NOMO-1 treated with DMSO at 0.1 percent for 48 hours (cell line): Measurements from ENCODE around the gene AURKA.
A peak's percentile ranks its signal among the peaks of the same experiment; 100 is the strongest.
"Not testable (repeated sequence)": the region's sequence is repeated elsewhere in the genome, so short reads cannot be mapped to it uniquely, and the experiment has no call there.

Experiments
- DNase-seq: peaks from one replicate; lab custom pipeline; 2025; ENCODE audit not compliant: unreplicated experiment; lab: John Stamatoyannopoulos, UW

AURKA gene

GRCh38 chr20:56391596-56392131, 351 bp downstream of the AURKA start:
- DNase-seq: no peak

- peak; percentile 57 for DNase-seq
These were observed 978 bp downstream of the AURKA start for GRCh38 chr20:56391037-56391436.

- not testable (repeated sequence) for DNase-seq
These were observed 1.6 kb downstream of the AURKA start for GRCh38 chr20:56390396-56390795.

GRCh38 chr20:56389807-56390206, 2.2 kb downstream of the AURKA start:
- no peak for DNase-seq

GRCh38 chr20:56388882-56389281, 3.1 kb downstream of the AURKA start:
- no peak for DNase-seq

GRCh38 chr20:56386219-56386618, 5.8 kb downstream of the AURKA start:
- DNase-seq: no peak

- DNase-seq: no peak
These were observed 6.9 kb downstream of the AURKA start for GRCh38 chr20:56385130-56385529.

GRCh38 chr20:56383334-56383733, 8.7 kb downstream of the AURKA start:
- DNase-seq: no peak

GRCh38 chr20:56382696-56383095, 9.3 kb downstream of the AURKA start:
- DNase-seq: no peak

- no peak for DNase-seq
These were observed 10.5 kb downstream of the AURKA start for GRCh38 chr20:56381501-56381900.

GRCh38 chr20:56380375-56380774, 11.6 kb downstream of the AURKA start:
- no peak for DNase-seq

- DNase-seq: no peak
These were observed 13.6 kb downstream of the AURKA start for GRCh38 chr20:56378386-56378785.

GRCh38 chr20:56376331-56376730, 15.7 kb downstream of the AURKA start:
- peak; percentile 32 for DNase-seq

GRCh38 chr20:56373942-56374341, 18.1 kb downstream of the AURKA start:
- peak; percentile 95 for DNase-seq

GRCh38 chr20:56372850-56373249, 19.2 kb downstream of the AURKA start:
- no peak for DNase-seq

GRCh38 chr20:56371977-56372376, 20.0 kb downstream of the AURKA start:
- DNase-seq: no peak

GRCh38 chr20:56369179-56369578, 22.8 kb downstream of the AURKA start:
- DNase-seq: no peak

GRCh38 chr20:56368351-56369134, 23.5 kb downstream of the AURKA start:
- no peak for DNase-seq

- no peak for DNase-seq
These were observed 28.5 kb downstream of the AURKA start for GRCh38 chr20:56363491-56363890.

- no peak for DNase-seq
These were observed 29.1 kb downstream of the AURKA start for GRCh38 chr20:56362833-56363413.

- DNase-seq: no peak
These were observed 30.1 kb downstream of the AURKA start for GRCh38 chr20:56361900-56362299.

- no peak for DNase-seq
These were observed 31.2 kb downstream of the AURKA start for GRCh38 chr20:56360908-56361205.
